ENCODE results near the gene PDZD7.
"Not testable (repeated sequence)": the region's sequence is repeated elsewhere in the genome, so short reads cannot be mapped to it uniquely, and the experiment has no call there.

PDZD7 gene

DNA sequence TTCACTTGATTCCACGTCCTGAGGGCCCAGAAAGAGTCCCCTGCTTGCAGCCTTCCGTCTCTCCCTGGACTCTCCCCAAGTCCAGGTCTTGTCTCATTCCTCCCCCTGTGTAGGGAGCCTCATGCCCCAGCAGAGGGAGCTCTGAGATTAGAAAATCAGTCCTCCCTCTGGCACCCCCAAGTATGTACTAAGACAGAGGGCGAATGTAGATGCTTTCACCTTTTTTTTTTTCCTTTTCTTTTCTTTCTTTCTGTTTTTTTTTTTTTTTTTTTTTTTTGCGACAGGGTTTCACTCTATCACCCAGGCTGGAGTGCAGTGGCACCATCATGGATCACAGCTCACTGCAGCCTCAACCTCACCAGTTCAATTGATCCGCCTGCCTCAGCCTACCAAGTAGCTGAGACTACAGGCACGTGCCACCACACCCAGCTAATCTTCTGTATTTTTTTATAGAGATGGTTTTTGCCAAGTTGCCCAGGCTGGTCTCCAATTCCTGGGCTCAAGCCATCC, 10.4 kb upstream of the PDZD7 start:
- no peak overlapping the region for H3K27ac ChIP-seq
- H3K9ac ChIP-seq = peak overlapping the region in 1 of 11 experiments; percentile 6; a peak in 1 of 22 replicates
- no peak overlapping the region for H3K4me3 ChIP-seq
- no peak for TF ChIP-seq Cebpa-rat (IDR thresholded peaks at IDR 0.05)
- H4K20me1 ChIP-seq = peaks cover 0 to 48% (median 16%) of the 10 kb centered on the region in 11 experiments; a peak in 10 of 22 replicates
- peak overlapping the region; percentile 2 to 94 (median 85); a peak in 14 of 22 replicates for H3K4me2 ChIP-seq
- peaks cover 21 to 44% (median 39%) of the 10 kb centered on the region in 11 experiments for H3K36me3 ChIP-seq
- no peaks in the 10 kb centered on the region for H3K9me3 ChIP-seq (replicated peaks in 1 of 11)
- H3K27me3 ChIP-seq = peaks cover 3 to 15% (median 7%) of the 10 kb centered on the region in 11 experiments; a peak in 21 of 22 replicates
- H3K4me1 ChIP-seq = peaks cover 25 to 33% (median 30%) of the 10 kb centered on the region in 10 experiments

DNA sequence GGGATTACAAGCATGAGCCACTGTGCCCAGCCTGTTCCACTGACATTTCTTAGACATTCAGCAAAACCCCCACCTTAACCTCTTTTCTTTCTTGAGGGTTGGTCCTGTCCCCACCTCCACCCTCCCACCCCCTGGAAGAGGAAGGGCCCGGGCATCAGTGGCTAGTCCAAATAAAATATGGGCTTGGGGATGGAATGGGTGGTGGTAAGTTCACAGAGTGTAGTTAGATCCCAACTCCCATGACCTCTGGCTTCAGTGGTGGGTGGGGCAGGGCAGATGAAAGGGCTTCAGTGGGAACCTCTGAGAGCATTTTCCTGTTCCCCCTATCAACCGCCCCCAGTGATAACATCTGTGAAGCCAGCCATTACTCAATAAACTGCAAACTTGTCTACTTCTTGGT, 9.9 kb upstream of the PDZD7 start:
- peaks cover 0 to 53% (median 16%) of the 10 kb centered on the region in 11 experiments; a peak in 11 of 22 replicates for H4K20me1 ChIP-seq
- 0 out of 22 replicates have a peak overlapping the region, but pooled peaks of 1 of the 11 experiments have one; percentile 6 for H3K9ac ChIP-seq
- H3K4me3 ChIP-seq = no peak overlapping the region
- no peak overlapping the region for H3K27ac ChIP-seq
- no peaks in the 10 kb centered on the region for H3K9me3 ChIP-seq (replicated peaks in 1 of 11)
- TF ChIP-seq Cebpa-rat (IDR thresholded peaks at IDR 0.05) = no peak
- peaks cover 25 to 33% (median 30%) of the 10 kb centered on the region in 10 experiments for H3K4me1 ChIP-seq
- H3K36me3 ChIP-seq = peaks cover 26 to 49% (median 43%) of the 10 kb centered on the region in 11 experiments
- peaks cover 0 to 11% (median 2%) of the 10 kb centered on the region in 11 experiments; a peak in 13 of 22 replicates for H3K27me3 ChIP-seq
- peak overlapping the region in 6 of 11 experiments; percentile 1 to 92 (median 57); a peak in 6 of 22 replicates for H3K4me2 ChIP-seq

- Histone ChIP-seq H3K4me2 (no peak overlapping the region), H3K4me3 (no peak overlapping the region), H3K27ac (no peak overlapping the region), H3K27me3 (peaks cover 0 to 3% (median 0%) of the 10 kb centered on the region in 11 experiments; a peak in 4 of 22 replicates), H3K36me3 (peaks cover 33 to 57% (median 50%) of the 10 kb centered on the region in 11 experiments), H3K9ac (0 out of 22 replicates have a peak overlapping the region, but pooled peaks of 1 of the 11 experiments have one; percentile 32), H4K20me1 (peaks cover 0 to 61% (median 16%) of the 10 kb centered on the region in 11 experiments; a peak in 12 of 22 replicates), H3K9me3 (replicated peaks in 1 of 11) (no peaks in the 10 kb centered on the region), H3K4me1 (peaks cover 25 to 37% (median 32%) of the 10 kb centered on the region in 10 experiments)
- no peak for TF ChIP-seq Cebpa-rat (IDR thresholded peaks at IDR 0.05)
Observed at GRCh38 chr10:101040061-101040460, 9.1 kb upstream of the PDZD7 start.

DNA sequence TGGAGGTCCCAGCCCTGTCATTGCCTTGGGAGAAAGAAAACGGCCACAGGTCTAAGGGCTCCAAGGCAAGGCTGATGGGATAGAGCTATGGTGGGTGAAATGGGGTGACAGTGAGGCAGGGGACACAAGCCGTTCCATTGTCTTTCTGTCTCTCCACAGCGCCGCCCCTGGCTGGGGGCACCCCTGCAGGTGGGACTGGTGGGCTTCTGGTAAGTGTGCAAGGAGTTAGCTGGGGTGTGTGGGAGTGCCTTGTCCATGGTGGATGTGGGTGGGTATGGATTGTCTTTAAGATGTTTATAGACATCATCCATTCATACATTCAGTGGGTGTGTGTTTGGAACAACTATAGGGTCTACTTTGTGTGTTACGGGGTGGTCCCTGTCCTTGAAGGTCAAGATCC, 7.6 kb upstream of the PDZD7 start:
- H3K27ac ChIP-seq = no peak overlapping the region
- peaks cover 38 to 64% (median 54%) of the 10 kb centered on the region in 11 experiments for H3K36me3 ChIP-seq
- TF ChIP-seq Cebpa-rat (IDR thresholded peaks at IDR 0.05) = no peak
- peaks cover 0 to 76% (median 20%) of the 10 kb centered on the region in 11 experiments; a peak in 13 of 22 replicates for H4K20me1 ChIP-seq
- no peaks in the 10 kb centered on the region for H3K27me3 ChIP-seq
- H3K4me2 ChIP-seq = no peak overlapping the region
- no peak overlapping the region for H3K4me3 ChIP-seq
- H3K4me1 ChIP-seq = peaks cover 25 to 46% (median 34%) of the 10 kb centered on the region in 10 experiments
- no peaks in the 10 kb centered on the region for H3K9me3 ChIP-seq (replicated peaks in 1 of 11)
- H3K9ac ChIP-seq = no peak overlapping the region

GRCh38 chr10:101036726-101037125, 5.8 kb upstream of the PDZD7 start:
- peaks cover 38 to 64% (median 54%) of the 10 kb centered on the region in 11 experiments for H3K36me3 ChIP-seq
- TF ChIP-seq Cebpa-rat (IDR thresholded peaks at IDR 0.05) = no peak

GRCh38 chr10:101035916-101036702, 5.2 kb upstream of the PDZD7 start:
- no peak for TF ChIP-seq Cebpa-rat (IDR thresholded peaks at IDR 0.05)
- Histone ChIP-seq H3K9ac (peak overlapping the region in 2 of 11 experiments; percentile 4 to 9; a peak in 1 of 22 replicates), H3K4me3 (no peak overlapping the region), H3K27ac (no peak overlapping the region), H3K4me1 (peaks cover 26 to 41% (median 32%) of the 10 kb centered on the region in 10 experiments), H3K27me3 (no peaks in the 10 kb centered on the region), H3K9me3 (replicated peaks in 1 of 11) (no peaks in the 10 kb centered on the region), H3K36me3 (peaks cover 38 to 64% (median 54%) of the 10 kb centered on the region in 11 experiments), H4K20me1 (peaks cover 5 to 88% (median 26%) of the 10 kb centered on the region in 11 experiments; a peak in 16 of 22 replicates), H3K4me2 (no peak overlapping the region)

More at GRCh38 chr10:101036726-101037125, 5.8 kb upstream of the PDZD7 start:
- Histone ChIP-seq H3K4me1 (peaks cover 27 to 40% (median 34%) of the 10 kb centered on the region in 10 experiments), H3K9me3 (replicated peaks in 1 of 11) (no peaks in the 10 kb centered on the region), H4K20me1 (peaks cover 5 to 88% (median 26%) of the 10 kb centered on the region in 11 experiments; a peak in 16 of 22 replicates), H3K27me3 (no peaks in the 10 kb centered on the region), H3K27ac (no peak overlapping the region), H3K9ac (peak overlapping the region in 1 of 11 experiments; percentile 4; a peak in 1 of 22 replicates), H3K4me2 (no peak overlapping the region), H3K4me3 (no peak overlapping the region)

DNA sequence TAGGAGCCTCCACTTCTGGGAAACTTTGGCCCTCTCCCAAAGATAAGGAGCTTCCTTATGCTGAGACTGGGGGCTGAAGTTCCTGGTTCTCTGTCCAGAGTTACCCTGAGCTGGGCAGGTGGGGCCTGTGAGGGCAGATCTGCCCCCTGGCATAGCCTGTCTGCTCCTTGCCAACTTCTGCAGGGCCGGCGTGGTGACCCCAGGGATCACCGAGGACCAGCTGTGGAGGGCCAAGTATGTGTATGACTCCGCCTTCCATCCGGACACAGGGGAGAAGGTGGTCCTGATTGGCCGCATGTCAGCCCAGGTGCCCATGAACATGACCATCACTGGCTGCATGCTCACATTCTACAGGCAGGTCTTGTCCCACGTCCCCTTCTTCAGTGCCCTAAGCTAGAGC, 4.4 kb upstream of the PDZD7 start:
- Histone ChIP-seq H3K4me1 (peaks cover 30 to 43% (median 32%) of the 10 kb centered on the region in 10 experiments), H3K4me2 (peak overlapping the region in 2 of 11 experiments; percentile 96 to 97; a peak in 1 of 22 replicates), H3K27me3 (no peaks in the 10 kb centered on the region), H3K36me3 (peaks cover 38 to 60% (median 54%) of the 10 kb centered on the region in 11 experiments), H3K9me3 (replicated peaks in 1 of 11) (no peaks in the 10 kb centered on the region), H3K4me3 (no peak overlapping the region), H3K27ac (no peak overlapping the region), H3K9ac (no peak overlapping the region; a peak in 2 of 22 replicates), H4K20me1 (peaks cover 5 to 80% (median 26%) of the 10 kb centered on the region in 11 experiments; a peak in 16 of 22 replicates)
- no peak for TF ChIP-seq Cebpa-rat (IDR thresholded peaks at IDR 0.05)

DNA sequence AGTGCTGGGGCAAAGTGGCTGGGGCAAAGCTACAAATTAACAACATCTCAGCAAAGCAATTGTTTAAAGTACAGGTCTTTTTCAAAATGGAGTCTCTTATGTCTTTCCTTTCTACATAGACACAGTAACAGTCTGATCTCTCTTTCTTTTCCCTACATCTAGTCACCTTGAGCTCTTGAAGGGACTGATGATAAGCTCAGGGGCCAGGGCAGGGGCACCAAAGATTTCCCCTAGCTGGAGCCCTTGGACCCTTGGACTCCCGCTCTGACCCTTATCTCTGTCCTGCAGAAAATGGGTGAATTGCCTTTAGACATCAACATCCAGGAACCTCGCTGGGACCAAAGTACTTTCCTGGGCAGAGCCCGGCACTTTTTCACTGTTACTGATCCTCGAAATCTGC, 3.5 kb upstream of the PDZD7 start:
- not testable (repeated sequence) for H3K9me3 ChIP-seq (replicated peaks in 1 of 11); H3K27ac ChIP-seq; H3K4me3 ChIP-seq; H3K9ac ChIP-seq; H3K27me3 ChIP-seq
- Histone ChIP-seq H3K36me3 (peaks cover 38 to 51% (median 48%) of the 10 kb centered on the region in 11 experiments), H4K20me1 (peaks cover 5 to 71% (median 26%) of the 10 kb centered on the region in 11 experiments; a peak in 16 of 22 replicates), H3K4me2 (peak overlapping the region in 6 of 11 experiments; percentile 96 to 99 (median 98); a peak in 8 of 22 replicates), H3K4me1 (peaks cover 39 to 53% (median 41%) of the 10 kb centered on the region in 10 experiments)

Data from BLaER1 treated with 17β-estradiol and CSF1 and Interleukin-3, amounts not matched to agents 10 nM and 100 nM (cell line).